ENCODE results near the gene ERICH4. TPM values are rescaled to one million over a fixed set of nuclear protein-coding genes. Genes with fewer than 3 reads are reported as not detected.

The ERICH4 gene
- total and polyA plus RNA-seq, 2 of the 13 experiments (the other 11 are each of a cell fraction or from before 2014, with no cell fraction given) = 0.40 to 0.64 TPM

- H3K36me3 ChIP-seq (replicated peaks in 1 of 2; ENCODE audit: control insufficient read depth in 1 of 2, insufficient read depth in 2 of 2, low read length in 2 of 2) = no peaks in the 10 kb centered on the region
- peaks cover 13% of the 10 kb centered on the region for H3K4me1 ChIP-seq (ENCODE audit: insufficient read depth, low read length)
- H3K9me3 ChIP-seq (ENCODE audit: low read length) = no peaks in the 10 kb centered on the region
- H3K9ac ChIP-seq (ENCODE audit: insufficient read depth, low read depth, low read length) = no peak overlapping the region
- DNase-seq (ENCODE audit: low spot score) (no peak), FAIRE-seq (no peak), ATAC-seq (no peak)
- WGBS (ENCODE audit: low lambda C conversion rate) = 71% methylated on average over 12 of the region's 12 CpGs
- TF ChIP-seq ZFY (CRISPR knock-in tag; IDR thresholded peaks at IDR 0.05) = no peak
- no peak for TF ChIP-seq AKNA (CRISPR knock-in tag; IDR thresholded peaks at IDR 0.05; ENCODE audit: borderline replicate concordance)
- TF ChIP-seq, protein P1, sequence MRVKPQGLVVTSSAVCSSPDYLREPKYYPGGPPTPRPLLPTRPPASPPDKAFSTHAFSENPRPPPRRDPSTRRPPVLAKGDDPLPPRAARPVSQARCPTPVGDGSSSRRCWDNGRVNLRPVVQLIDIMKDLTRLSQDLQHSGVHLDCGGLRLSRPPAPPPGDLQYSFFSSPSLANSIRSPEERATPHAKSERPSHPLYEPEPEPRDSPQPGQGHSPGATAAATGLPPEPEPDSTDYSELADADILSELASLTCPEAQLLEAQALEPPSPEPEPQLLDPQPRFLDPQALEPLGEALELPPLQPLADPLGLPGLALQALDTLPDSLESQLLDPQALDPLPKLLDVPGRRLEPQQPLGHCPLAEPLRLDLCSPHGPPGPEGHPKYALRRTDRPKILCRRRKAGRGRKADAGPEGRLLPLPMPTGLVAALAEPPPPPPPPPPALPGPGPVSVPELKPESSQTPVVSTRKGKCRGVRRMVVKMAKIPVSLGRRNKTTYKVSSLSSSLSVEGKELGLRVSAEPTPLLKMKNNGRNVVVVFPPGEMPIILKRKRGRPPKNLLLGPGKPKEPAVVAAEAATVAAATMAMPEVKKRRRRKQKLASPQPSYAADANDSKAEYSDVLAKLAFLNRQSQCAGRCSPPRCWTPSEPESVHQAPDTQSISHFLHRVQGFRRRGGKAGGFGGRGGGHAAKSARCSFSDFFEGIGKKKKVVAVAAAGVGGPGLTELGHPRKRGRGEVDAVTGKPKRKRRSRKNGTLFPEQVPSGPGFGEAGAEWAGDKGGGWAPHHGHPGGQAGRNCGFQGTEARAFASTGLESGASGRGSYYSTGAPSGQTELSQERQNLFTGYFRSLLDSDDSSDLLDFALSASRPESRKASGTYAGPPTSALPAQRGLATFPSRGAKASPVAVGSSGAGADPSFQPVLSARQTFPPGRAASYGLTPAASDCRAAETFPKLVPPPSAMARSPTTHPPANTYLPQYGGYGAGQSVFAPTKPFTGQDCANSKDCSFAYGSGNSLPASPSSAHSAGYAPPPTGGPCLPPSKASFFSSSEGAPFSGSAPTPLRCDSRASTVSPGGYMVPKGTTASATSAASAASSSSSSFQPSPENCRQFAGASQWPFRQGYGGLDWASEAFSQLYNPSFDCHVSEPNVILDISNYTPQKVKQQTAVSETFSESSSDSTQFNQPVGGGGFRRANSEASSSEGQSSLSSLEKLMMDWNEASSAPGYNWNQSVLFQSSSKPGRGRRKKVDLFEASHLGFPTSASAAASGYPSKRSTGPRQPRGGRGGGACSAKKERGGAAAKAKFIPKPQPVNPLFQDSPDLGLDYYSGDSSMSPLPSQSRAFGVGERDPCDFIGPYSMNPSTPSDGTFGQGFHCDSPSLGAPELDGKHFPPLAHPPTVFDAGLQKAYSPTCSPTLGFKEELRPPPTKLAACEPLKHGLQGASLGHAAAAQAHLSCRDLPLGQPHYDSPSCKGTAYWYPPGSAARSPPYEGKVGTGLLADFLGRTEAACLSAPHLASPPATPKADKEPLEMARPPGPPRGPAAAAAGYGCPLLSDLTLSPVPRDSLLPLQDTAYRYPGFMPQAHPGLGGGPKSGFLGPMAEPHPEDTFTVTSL (CRISPR knock-in tag; IDR thresholded peaks at IDR 0.05; ENCODE audit: borderline replicate concordance) = no peak
- ChIA-PET POLR2A (interaction anchor here (2.1 kb wide), 1 partner anchor 8 kb away, joined by 10 read pairs; the partner anchor contains the start of gene DMAC2), CTCF (ENCODE audit: low intra/inter-chr PET ratio, low total read pairs) (interaction anchor here (2.4 to 2.9 kb wide), 2 partner anchors 115 to 123 kb away, joined by 22 to 37 read pairs; no protein-coding TSS in a partner anchor)
- no peaks in the 10 kb centered on the region for H3K79me2 ChIP-seq (ENCODE audit: insufficient read depth, low read length)
- in situ Hi-C loops (cut with HindIII; ENCODE audit: extremely low pct_ligation_motif_present, low pct_unique_long_range_greater_than_20kb) = no loop called here
- H2AFZ ChIP-seq (ENCODE audit: low read length) = no peak overlapping the region
- no peak overlapping the region for H3K4me2 ChIP-seq (ENCODE audit: low read depth, low read length)
- peaks cover 0 to 4% of the 10 kb centered on the region in 2 experiments; a peak in 1 of 5 replicates for H3K27me3 ChIP-seq (ENCODE audit: control insufficient read depth in 1 of 2, insufficient read depth in 2 of 2, low read length in 2 of 2)
- H3K4me3 ChIP-seq (replicated peaks in 1 of 3; ENCODE audit: insufficient read depth in 1 of 3, low read depth in 2 of 3, low read length in 3 of 3) = no peak overlapping the region
- no TSS peak for BruUV-seq (replicated peaks)
- H4K20me1 ChIP-seq (ENCODE audit: insufficient read depth, low read length) = no peaks in the 10 kb centered on the region
- intact Hi-C loops (cut with micrococcal nuclease; ENCODE audit: unreplicated experiment) = no loop called here
- H3K27ac ChIP-seq (ENCODE audit: extremely low read length, insufficient read depth, low read length) = no peak overlapping the region
These were observed 4.9 kb downstream of the ERICH4 start for GRCh38 chr19:41447732-41448332.

Data from HepG2 (cell line).